ENCODE results near the gene GLRB. TPM values are rescaled to one million over a fixed set of nuclear protein-coding genes. Genes with fewer than 3 reads are reported as not detected.

GLRB gene
- polyA plus RNA-seq, 2 of the 4 experiments (the other 2 are of a cell fraction), result 1.8 to 3.1 TPM

GRCh38 chr4:157048248-157048647 is 27.7 kb upstream of the GLRB start:
- FAIRE-seq (no peak), ATAC-seq (no peak), DNase-seq (ENCODE audit: low read depth in 1 of 2, low spot score in 1 of 2) (no peak)
- H3K4me2 ChIP-seq, result no peak overlapping the region
- TF ChIP-seq ELK1 (IDR thresholded peaks at IDR 0.05; ENCODE audit: low read depth, low read length), result no peak
- TF ChIP-seq CEBPB (IDR thresholded peaks at IDR 0.05), result no peak
- no peak for TF ChIP-seq HDAC2 (IDR thresholded peaks at IDR 0.05)
- TF ChIP-seq EHMT2 (IDR thresholded peaks at IDR 0.05; ENCODE audit: low read depth), result no peak
- no peak for TF ChIP-seq MAFK (IDR thresholded peaks at IDR 0.05; ENCODE audit: partially characterized antibody)
- TF ChIP-seq EHF (CRISPR knock-in tag; IDR thresholded peaks at IDR 0.05), result no peak
- TF ChIP-seq RARB (CRISPR knock-in tag; IDR thresholded peaks at IDR 0.05), result no peak
- TF ChIP-seq ZC3H11A (IDR thresholded peaks at IDR 0.05), result no peak
- no peak for TF ChIP-seq PHF8 (IDR thresholded peaks at IDR 0.05; ENCODE audit: borderline replicate concordance, low read depth)
- no peak for TF ChIP-seq CBX8 (IDR thresholded peaks at IDR 0.05)
- no peak for TF ChIP-seq NR3C1 (IDR thresholded peaks at IDR 0.05)
- TF ChIP-seq FOSB (CRISPR knock-in tag; IDR thresholded peaks at IDR 0.05), result no peak
- no peak for TF ChIP-seq MAZ (IDR thresholded peaks at IDR 0.05; ENCODE audit: borderline replicate concordance, low read depth, low read length)
- TF ChIP-seq MYC (IDR thresholded peaks at IDR 0.05; ENCODE audit: borderline replicate concordance, low read length), result no peak
- no peak for TF ChIP-seq HMGXB4 (CRISPR knock-in tag; IDR thresholded peaks at IDR 0.05; ENCODE audit: borderline replicate concordance)
- TF ChIP-seq TFCP2L1 (CRISPR knock-in tag; IDR thresholded peaks at IDR 0.05), result no peak
- ChIA-PET CTCF (no interaction called here), POLR2A (no interaction called here)
- H3K4me3 ChIP-seq, result no peak overlapping the region
- H3K4me1 ChIP-seq, result no peaks in the 10 kb centered on the region
- H3K27ac ChIP-seq, result no peak overlapping the region
- 53% methylated on average over 2 of the region's 2 CpGs for WGBS (ENCODE audit: missing lambda C conversion rate)
- no peaks in the 10 kb centered on the region for H3K9me3 ChIP-seq

GRCh38 chr4:157050561-157050960 is 25.4 kb upstream of the GLRB start:
- DNase-seq (ENCODE audit: low read depth in 1 of 2, low spot score in 1 of 2) (no peak), ATAC-seq (no peak), FAIRE-seq (no peak)

More at GRCh38 chr4:157050561-157050960, 25.4 kb upstream of the GLRB start:
- Histone ChIP-seq H3K27ac (no peak overlapping the region), H3K4me3 (no peak overlapping the region), H3K9me3 (no peaks in the 10 kb centered on the region), H3K4me1 (no peaks in the 10 kb centered on the region), H3K4me2 (no peak overlapping the region)
- ChIA-PET POLR2A (no interaction called here), CTCF (no interaction called here)
- TF ChIP-seq HDAC2 (IDR thresholded peaks at IDR 0.05), result no peak
- TF ChIP-seq PBX3 (IDR thresholded peaks at IDR 0.05), result no peak
- no peak for TF ChIP-seq RFX5 (IDR thresholded peaks at IDR 0.05)
- no peak for TF ChIP-seq HES2 (IDR thresholded peaks at IDR 0.05)
- no peak for TF ChIP-seq BCL3 (IDR thresholded peaks at IDR 0.05)
- no peak for TF ChIP-seq MAX (IDR thresholded peaks at IDR 0.05)
- TF ChIP-seq MAZ (IDR thresholded peaks at IDR 0.05; ENCODE audit: borderline replicate concordance, low read depth, low read length), result no peak
- TF ChIP-seq CBX8 (IDR thresholded peaks at IDR 0.05), result no peak
- TF ChIP-seq POLR2AphosphoS2 (conservative IDR thresholded peaks at IDR 0.05; ENCODE audit: low read length), result no peak
- no peak for TF ChIP-seq HOXB5 (CRISPR knock-in tag; IDR thresholded peaks at IDR 0.05)
- TF ChIP-seq HMGXB4 (CRISPR knock-in tag; IDR thresholded peaks at IDR 0.05; ENCODE audit: borderline replicate concordance), result no peak
- TF ChIP-seq RNF2 (IDR thresholded peaks at IDR 0.05; ENCODE audit: borderline replicate concordance, low read depth), result no peak
- TF ChIP-seq POLR2A (IDR thresholded peaks at IDR 0.05; ENCODE audit: low read length), result no peak
- TF ChIP-seq RCOR1 (IDR thresholded peaks at IDR 0.05; ENCODE audit: low read depth, low read length), result no peak
- no peak for TF ChIP-seq RARB (CRISPR knock-in tag; IDR thresholded peaks at IDR 0.05)
- 70% methylated on average over 4 of the region's 4 CpGs for WGBS (ENCODE audit: missing lambda C conversion rate)
